Vagina (tissue), 2 donors: ENCODE data around the gene SLC16A1.

ENCODE experiments used
- POLR2A ChIP-seq, 2 donors: fragments of 450-650 bp; IDR thresholded peaks; one replicate each; pipeline ENCODE4 v1.6.1; 2017; ENCODE audit warnings: antibody characterized with exemption in 2 of 2, mild to moderate bottlenecking in 2 of 2, moderate library complexity in 2 of 2
- POLR2AphosphoS5 ChIP-seq, 2 donors: sonication (generic); formaldehyde crosslinking; IDR thresholded peaks; one replicate each; pipeline ENCODE4 v1.9.0; 2017; ENCODE audit warnings: antibody characterized with exemption in 2 of 2, mild to moderate bottlenecking in 2 of 2, low read depth in 1 of 2; ENCODE audit not compliant: insufficient read depth in 1 of 2
- TF ChIP-seq, protein P1 (sequence below), 3 experiments: fragments of 450-650 bp in 2 of 3; fragments of 200-600 bp in 1 of 3; sonication (generic) in 1 of 3; IDR thresholded peaks; one replicate each; pipeline ENCODE4 v1.5.1; 2017 to 2019; ENCODE audit warnings: antibody characterized with exemption in 3 of 3, mild to moderate bottlenecking in 2 of 3, moderate library complexity in 2 of 3

DNA sequence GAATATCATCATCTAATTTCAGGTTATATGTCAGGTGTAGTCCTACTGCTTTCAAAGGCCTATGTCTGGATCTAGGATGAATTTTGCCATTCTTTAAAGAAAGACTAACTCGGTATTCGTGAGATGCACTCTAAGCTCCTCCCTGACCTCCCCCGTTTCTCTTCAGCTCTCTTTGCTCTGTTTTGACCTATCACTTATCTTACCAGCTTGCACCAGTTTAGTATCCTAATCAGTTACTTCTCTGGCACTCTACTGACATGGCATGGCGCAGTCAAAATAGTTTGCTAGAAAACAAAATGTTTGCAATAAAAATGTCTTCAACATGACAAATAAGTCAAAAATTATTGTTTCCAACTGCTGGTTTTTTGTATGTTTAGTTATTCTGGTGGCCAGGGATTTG is 8.4 kb upstream of the SLC16A1 start:
- TF ChIP-seq, protein P1, sequence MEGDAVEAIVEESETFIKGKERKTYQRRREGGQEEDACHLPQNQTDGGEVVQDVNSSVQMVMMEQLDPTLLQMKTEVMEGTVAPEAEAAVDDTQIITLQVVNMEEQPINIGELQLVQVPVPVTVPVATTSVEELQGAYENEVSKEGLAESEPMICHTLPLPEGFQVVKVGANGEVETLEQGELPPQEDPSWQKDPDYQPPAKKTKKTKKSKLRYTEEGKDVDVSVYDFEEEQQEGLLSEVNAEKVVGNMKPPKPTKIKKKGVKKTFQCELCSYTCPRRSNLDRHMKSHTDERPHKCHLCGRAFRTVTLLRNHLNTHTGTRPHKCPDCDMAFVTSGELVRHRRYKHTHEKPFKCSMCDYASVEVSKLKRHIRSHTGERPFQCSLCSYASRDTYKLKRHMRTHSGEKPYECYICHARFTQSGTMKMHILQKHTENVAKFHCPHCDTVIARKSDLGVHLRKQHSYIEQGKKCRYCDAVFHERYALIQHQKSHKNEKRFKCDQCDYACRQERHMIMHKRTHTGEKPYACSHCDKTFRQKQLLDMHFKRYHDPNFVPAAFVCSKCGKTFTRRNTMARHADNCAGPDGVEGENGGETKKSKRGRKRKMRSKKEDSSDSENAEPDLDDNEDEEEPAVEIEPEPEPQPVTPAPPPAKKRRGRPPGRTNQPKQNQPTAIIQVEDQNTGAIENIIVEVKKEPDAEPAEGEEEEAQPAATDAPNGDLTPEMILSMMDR (IDR thresholded peaks at IDR 0.05), result no peak
- TF ChIP-seq POLR2A (IDR thresholded peaks at IDR 0.05) (no peak), POLR2AphosphoS5 (IDR thresholded peaks at IDR 0.05; ENCODE audit: insufficient read depth in 1 of 2, low read depth in 1 of 2) (no peak)
